Large intestine (tissue), 3 donors: ENCODE results near the gene WNT7B. TPM values are rescaled to one million over a fixed set of nuclear protein-coding genes. Genes with fewer than 3 reads are reported as not detected.

ENCODE experiments used
- DNase-seq, 2 donors: peaks; one replicate each; pipeline versions ENCODE4 v3.0.0 to v3.0.0-alpha.2; 2013
- H3K27ac ChIP-seq: one replicate; pipeline ENCODE4 v1.5.1; 2013; ENCODE audit warnings: low read length
- H3K27me3 ChIP-seq: 2 replicates; pipeline ENCODE4 v1.6.1; 2013; ENCODE audit warnings: low read length; ENCODE audit not compliant: control insufficient read depth, insufficient read depth
- H3K36me3 ChIP-seq: 2 replicates; pipeline ENCODE4 v1.6.1; 2013; ENCODE audit warnings: low read length; ENCODE audit not compliant: control insufficient read depth, insufficient read depth
- H3K4me1 ChIP-seq: one replicate; pipeline ENCODE4 v1.6.1; 2013; ENCODE audit warnings: low read length; ENCODE audit not compliant: control insufficient read depth, insufficient read depth
- H3K4me3 ChIP-seq: one replicate; pipeline ENCODE4 v1.5.1; 2013; ENCODE audit warnings: low read length
- H3K9me3 ChIP-seq: one replicate; pipeline ENCODE4 v1.6.1; 2013; ENCODE audit warnings: mild to moderate bottlenecking, low read depth, low read length, moderate library complexity; ENCODE audit not compliant: control insufficient read depth
- WGBS: methylation state at CpG from one replicate; pipeline ENCODE4 v1.1.5; 2013; ENCODE audit warnings: low lambda C conversion rate; ENCODE audit not compliant: insufficient coverage; 5-methylcytosine and 5-hydroxymethylcytosine counted together
- polyA plus RNA-seq: library from polyadenylated mRNA; unstranded; fragments of 120-200 nt; gene quantifications from one replicate; pipeline ENCODE4 v1.2.1, GENCODE V29; 2013

WNT7B gene
- polyA plus RNA-seq, 1 donor: 0.33 TPM

- H3K27ac ChIP-seq: no peak overlapping the region
- WGBS: no CpG with 5 or more reads among the region's 26 CpGs
- DNase-seq: no peak
- no peak overlapping the region for H3K4me3 ChIP-seq
- peaks cover 11% of the 10 kb centered on the region for H3K9me3 ChIP-seq
- peaks cover 62% of the 10 kb centered on the region for H3K27me3 ChIP-seq
- H3K4me1 ChIP-seq: peaks cover 11% of the 10 kb centered on the region
- no peaks in the 10 kb centered on the region for H3K36me3 ChIP-seq
These were observed 1.3 kb upstream of the WNT7B start for GRCh38 chr22:45978275-45978713.

DNA sequence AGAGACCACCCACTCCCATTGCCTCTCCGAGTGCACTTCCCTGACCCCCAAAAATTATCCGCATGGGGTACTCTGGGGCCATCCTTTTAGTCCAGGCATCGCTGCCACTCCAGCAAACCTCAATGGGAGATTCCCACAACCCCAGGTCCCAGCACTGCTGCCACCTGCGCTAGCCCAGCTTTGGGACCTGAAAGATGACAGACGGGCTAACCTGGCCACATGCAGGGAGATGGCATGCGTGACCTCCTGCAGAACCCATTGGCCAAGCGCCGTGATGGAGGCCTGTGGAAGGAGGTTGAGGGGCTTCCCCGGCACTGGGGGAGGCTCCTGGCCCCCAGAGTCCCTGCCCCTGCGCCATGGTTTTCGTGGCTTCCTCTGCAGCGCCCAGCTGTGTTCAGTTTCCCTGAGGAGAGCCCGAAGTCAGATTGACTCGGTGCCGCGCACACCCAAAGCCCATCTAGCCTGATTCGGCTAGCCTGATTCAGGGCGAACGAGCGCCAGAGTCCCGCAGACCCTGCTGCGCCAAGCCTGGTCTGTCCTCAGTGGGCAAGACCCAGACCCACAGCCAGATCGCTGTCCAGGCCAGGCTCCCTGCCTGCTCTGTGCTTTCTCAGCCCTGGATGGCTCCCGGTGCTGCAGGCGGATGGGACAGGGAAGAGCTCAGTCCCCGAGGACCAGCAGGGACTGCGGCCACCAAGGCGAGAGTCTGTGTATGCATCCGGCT lies 751 bp upstream of the WNT7B start:
- peaks cover 11% of the 10 kb centered on the region for H3K4me1 ChIP-seq
- H3K9me3 ChIP-seq: peaks cover 12% of the 10 kb centered on the region
- H3K27ac ChIP-seq: no peak overlapping the region
- DNase-seq: peak in 1 of 2 donors; percentile 32
- H3K4me3 ChIP-seq: no peak overlapping the region
- H3K27me3 ChIP-seq: peaks cover 68% of the 10 kb centered on the region
- no peaks in the 10 kb centered on the region for H3K36me3 ChIP-seq
- no CpG with 5 or more reads among the region's 29 CpGs for WGBS

- H3K27ac ChIP-seq: no peak overlapping the region
- H3K9me3 ChIP-seq: peaks cover 17% of the 10 kb centered on the region
- no CpG with 5 or more reads among the region's 94 CpGs for WGBS
- H3K27me3 ChIP-seq: peaks cover 71% of the 10 kb centered on the region
- H3K36me3 ChIP-seq: no peaks in the 10 kb centered on the region
- no peak overlapping the region for H3K4me3 ChIP-seq
- peak in 1 of 2 donors; percentile 26 for DNase-seq
- H3K4me1 ChIP-seq: peaks cover 11% of the 10 kb centered on the region
These were observed 534 bp downstream of the WNT7B start for GRCh38 chr22:45976254-45977002.

DNA sequence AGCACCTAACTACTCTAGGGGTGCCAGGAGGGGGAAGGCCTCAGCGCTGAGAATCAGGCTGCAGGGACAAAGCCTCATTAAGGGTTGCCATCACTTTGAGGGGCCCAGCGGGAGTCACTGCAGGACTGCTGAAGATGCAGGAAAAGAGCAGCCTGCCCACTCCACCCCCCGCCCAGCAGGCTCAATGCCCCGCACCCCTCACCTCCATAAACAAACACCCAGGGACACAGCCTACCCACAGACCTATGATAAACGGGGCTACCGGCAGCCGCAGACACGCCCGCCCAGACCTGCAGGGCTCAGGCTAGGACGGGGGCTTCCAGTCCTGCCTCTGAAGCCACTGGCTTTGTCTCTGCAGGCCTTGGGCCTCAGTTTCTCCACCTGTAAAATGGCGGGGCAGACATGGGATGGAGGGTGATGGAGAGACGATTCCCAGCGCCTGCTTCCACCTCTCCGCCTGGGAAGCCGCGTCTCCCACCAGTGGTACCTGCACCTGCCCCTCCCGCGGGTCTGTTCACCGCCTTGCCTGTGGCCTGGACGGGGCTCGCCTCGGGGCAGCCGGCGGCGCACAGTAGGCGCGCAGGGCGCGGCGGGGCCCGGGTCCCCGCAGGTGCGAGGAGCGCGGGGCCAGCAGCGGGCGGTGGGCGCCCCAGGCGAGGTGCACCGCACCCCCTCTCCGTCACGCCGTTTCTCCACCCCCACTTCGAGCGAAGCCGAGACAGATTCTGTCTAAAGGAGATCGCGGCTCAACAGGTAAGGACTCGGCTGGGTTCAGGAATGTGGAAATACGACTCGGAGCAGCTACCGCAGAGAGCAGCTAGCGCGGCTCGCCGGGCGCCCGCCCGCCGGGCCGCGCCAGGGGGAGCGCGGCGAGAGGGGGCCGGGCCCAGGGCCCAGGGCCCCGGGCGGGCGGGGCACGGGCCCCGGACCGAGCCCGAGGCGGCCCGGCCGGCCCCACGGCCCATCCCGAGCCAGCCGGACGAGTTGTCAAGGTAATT lies 1.5 kb downstream of the WNT7B start:
- WGBS: no CpG with 5 or more reads among the region's 80 CpGs
- peaks cover 81% of the 10 kb centered on the region for H3K27me3 ChIP-seq

DNA sequence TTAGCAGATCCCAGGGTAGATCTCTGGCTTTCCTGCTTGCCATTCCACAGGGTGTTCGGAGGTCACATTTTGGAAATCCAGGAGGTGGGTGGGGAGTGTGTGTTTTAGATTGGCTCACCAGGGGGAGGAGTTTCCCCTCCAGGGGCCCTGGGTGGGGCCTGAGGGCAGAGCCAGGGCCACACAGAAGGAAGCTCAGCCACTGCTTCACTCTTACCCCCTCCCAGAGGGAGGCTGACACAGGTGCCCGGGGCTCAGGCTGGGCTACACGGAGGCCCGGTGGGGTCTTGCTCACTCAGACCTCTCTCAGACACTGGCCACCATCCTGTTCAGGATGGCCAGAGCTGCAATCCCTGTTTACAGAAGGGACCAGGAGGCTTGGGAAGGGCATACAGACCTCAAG lies 2.5 kb downstream of the WNT7B start:
- H3K27ac ChIP-seq: no peak overlapping the region
- peaks cover 11% of the 10 kb centered on the region for H3K4me1 ChIP-seq
- no CpG with 5 or more reads among the region's 4 CpGs for WGBS
- no peak for DNase-seq
- peaks cover 13% of the 10 kb centered on the region for H3K9me3 ChIP-seq
- H3K36me3 ChIP-seq: no peaks in the 10 kb centered on the region
- H3K4me3 ChIP-seq: no peak overlapping the region
- H3K27me3 ChIP-seq: peaks cover 86% of the 10 kb centered on the region

More for the DNA sequence above, 1.5 kb downstream of the WNT7B start:
- H3K9me3 ChIP-seq: peaks cover 16% of the 10 kb centered on the region
- H3K27ac ChIP-seq: no peak overlapping the region
- DNase-seq: no peak
- no peaks in the 10 kb centered on the region for H3K36me3 ChIP-seq
- H3K4me3 ChIP-seq: no peak overlapping the region
- peaks cover 11% of the 10 kb centered on the region for H3K4me1 ChIP-seq

- Histone ChIP-seq H3K36me3 (no peaks in the 10 kb centered on the region), H3K9me3 (peaks cover 13% of the 10 kb centered on the region), H3K27ac (no peak overlapping the region), H3K27me3 (peaks cover 87% of the 10 kb centered on the region), H3K4me1 (peaks cover 2% of the 10 kb centered on the region), H3K4me3 (no peak overlapping the region)
- WGBS: no CpG with 5 or more reads among the region's 10 CpGs
- no peak for DNase-seq
These were observed 4.1 kb downstream of the WNT7B start for GRCh38 chr22:45972889-45973253.

DNA sequence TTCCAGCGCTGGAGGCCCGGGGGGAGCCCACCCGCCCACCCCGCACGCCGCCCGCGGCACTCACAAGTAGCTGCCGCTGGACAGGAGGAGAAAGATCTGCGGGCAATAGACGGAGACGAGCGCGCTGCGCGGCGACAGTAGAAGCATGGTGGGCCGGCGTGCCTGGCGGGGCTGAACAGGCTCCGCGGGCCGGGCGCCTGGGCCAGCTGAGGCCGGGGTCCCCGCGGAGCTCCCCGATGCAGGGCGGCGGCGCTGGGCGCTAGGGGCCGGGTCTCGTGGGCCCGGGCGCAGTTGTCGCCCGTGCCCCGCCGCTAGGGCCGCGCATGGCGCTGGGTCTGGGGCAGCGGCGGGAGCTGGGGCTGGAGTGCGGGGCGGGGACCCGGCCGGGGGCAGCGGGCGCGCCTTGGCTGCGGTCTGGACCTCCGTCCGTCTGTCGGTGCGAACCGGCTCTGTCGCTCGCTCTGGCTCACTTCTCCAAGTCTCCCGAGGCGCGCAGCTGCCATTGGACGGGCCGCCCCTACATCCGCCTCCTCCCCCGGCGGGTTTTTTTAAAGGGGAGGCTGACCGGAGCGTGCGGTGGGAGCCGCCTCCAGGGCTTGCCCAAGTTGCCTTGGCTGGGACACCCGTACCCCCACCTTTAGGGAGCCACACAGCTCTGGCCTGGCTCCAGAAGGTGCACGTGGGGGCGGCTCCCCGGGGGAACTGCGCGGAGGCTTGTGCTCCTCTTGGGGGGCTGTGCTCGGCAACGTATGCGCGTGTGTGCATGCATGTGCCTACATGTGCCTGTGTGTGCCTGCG lies 4.7 kb downstream of the WNT7B start:
- H3K27me3 ChIP-seq: peaks cover 85% of the 10 kb centered on the region
- no peaks in the 10 kb centered on the region for H3K36me3 ChIP-seq
- H3K4me3 ChIP-seq: no peak overlapping the region
- no peak overlapping the region for H3K27ac ChIP-seq
- no peak for DNase-seq
- peaks cover 2% of the 10 kb centered on the region for H3K4me1 ChIP-seq
- WGBS: no CpG with 5 or more reads among the region's 83 CpGs
- peaks cover 13% of the 10 kb centered on the region for H3K9me3 ChIP-seq

- Histone ChIP-seq H3K4me3 (no peak overlapping the region), H3K9me3 (peaks cover 13% of the 10 kb centered on the region), H3K36me3 (no peaks in the 10 kb centered on the region), H3K27ac (no peak overlapping the region), H3K27me3 (peaks cover 87% of the 10 kb centered on the region), H3K4me1 (peaks cover 2% of the 10 kb centered on the region)
- DNase-seq: no peak
- WGBS: no CpG with 5 or more reads among the region's 66 CpGs
These were observed 5.4 kb downstream of the WNT7B start for GRCh38 chr22:45971408-45972028.

DNA sequence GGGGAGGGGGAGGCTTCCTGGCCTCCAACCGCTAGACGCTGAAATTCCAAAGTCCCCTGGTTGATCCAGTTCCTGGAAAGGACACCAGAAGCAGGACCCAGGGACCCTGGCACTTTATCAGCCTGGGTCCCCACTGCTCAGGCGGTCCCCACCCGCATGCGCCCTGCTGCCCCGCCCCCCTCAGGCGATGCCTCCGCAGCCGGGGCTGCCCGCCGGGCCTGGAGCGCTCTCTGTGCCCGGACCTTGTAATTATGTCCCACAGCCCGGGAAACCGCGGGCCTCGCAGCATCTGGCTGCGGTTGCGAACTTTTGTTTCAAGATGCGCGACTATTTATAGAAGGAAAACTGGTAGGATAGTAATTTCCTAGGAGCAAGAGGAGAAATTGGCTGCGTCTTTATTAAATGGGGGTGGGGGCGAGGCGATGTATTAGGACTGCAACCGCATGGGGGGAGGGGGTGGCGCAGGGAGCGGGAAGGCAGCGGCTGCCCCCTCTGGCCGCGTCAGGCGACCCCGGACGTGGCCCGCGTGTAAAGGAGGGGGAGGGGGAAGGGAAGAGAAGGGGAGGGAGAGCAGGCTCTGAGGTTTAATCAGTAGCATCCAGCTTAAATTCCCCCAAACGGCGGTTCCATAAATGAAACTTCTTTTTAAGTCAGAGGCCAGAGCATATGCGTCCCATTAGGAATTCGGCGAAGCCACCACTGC lies 6.1 kb downstream of the WNT7B start:
- Histone ChIP-seq H3K27ac (no peak overlapping the region), H3K27me3 (peaks cover 89% of the 10 kb centered on the region), H3K9me3 (peaks cover 13% of the 10 kb centered on the region), H3K36me3 (no peaks in the 10 kb centered on the region), H3K4me3 (no peak overlapping the region), H3K4me1 (no peaks in the 10 kb centered on the region)
- WGBS: no CpG with 5 or more reads among the region's 40 CpGs
- DNase-seq: no peak
